ENCODE results near the gene PHYHIPL. TPM values are rescaled to one million over a fixed set of nuclear protein-coding genes. Genes with fewer than 3 reads are reported as not detected.
"Not testable (repeated sequence)": the region's sequence is repeated elsewhere in the genome, so short reads cannot be mapped to it uniquely, and the experiment has no call there.

PHYHIPL gene
- total RNA-seq, 3 donors from 2014 or later: under 0.01 to 0.44 (median under 0.01) TPM

DNA sequence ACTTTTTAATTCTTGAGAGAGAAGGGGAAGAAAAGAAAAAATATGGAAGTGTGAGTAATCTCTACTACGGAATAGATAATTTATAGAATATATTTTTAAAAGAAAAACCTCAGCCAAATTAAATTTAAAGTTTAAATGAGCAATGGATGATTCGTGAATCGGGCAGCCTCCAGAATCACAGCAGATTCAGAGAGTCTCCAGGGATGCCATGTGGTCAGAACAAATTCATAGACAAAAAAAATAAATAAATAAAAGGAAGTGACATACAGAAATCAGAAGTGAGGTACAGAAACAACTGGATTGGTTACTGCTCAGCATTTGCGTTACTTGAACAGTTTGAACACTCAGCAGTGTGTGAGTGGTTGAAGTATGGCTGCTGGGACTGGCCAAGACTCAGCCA lies 53.0 kb downstream of the PHYHIPL start:
- DNase-seq (ENCODE audit: low spot score in 2 of 2): no peak
- no peaks in the 10 kb centered on the region for H3K9me3 ChIP-seq
- no peak for TF ChIP-seq POLR2A (IDR thresholded peaks at IDR 0.05)
- TF ChIP-seq, protein P1, sequence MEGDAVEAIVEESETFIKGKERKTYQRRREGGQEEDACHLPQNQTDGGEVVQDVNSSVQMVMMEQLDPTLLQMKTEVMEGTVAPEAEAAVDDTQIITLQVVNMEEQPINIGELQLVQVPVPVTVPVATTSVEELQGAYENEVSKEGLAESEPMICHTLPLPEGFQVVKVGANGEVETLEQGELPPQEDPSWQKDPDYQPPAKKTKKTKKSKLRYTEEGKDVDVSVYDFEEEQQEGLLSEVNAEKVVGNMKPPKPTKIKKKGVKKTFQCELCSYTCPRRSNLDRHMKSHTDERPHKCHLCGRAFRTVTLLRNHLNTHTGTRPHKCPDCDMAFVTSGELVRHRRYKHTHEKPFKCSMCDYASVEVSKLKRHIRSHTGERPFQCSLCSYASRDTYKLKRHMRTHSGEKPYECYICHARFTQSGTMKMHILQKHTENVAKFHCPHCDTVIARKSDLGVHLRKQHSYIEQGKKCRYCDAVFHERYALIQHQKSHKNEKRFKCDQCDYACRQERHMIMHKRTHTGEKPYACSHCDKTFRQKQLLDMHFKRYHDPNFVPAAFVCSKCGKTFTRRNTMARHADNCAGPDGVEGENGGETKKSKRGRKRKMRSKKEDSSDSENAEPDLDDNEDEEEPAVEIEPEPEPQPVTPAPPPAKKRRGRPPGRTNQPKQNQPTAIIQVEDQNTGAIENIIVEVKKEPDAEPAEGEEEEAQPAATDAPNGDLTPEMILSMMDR (IDR thresholded peaks at IDR 0.05): no peak
- no peak for TF ChIP-seq POLR2AphosphoS5 (IDR thresholded peaks at IDR 0.05)
- H3K4me3 ChIP-seq: no peak overlapping the region
- H3K27ac ChIP-seq: no peak overlapping the region
- intact Hi-C loops (cut with DNase I; ENCODE audit: low total_unique reads): no loop called here
- H3K4me1 ChIP-seq: no peaks in the 10 kb centered on the region
- no peaks in the 10 kb centered on the region for H3K36me3 ChIP-seq
- no peaks in the 10 kb centered on the region for H3K27me3 ChIP-seq

DNA sequence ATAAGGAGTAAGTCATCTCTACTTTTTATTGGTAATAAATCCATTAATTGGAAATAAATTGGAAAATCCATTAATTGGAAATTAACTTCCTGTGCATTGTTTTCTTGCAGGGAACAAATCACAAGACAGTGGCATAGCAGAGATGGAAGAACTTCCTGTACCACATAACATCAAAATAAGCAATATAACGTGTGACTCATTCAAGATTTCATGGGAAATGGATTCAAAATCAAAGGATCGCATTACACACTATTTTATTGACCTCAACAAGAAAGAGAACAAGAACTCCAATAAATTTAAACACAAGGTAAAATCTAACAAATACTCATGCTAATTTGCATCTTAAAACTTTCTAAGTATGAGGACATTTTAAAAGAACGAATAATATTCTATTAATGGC lies 57.8 kb downstream of the PHYHIPL start:
- H3K27me3 ChIP-seq: no peaks in the 10 kb centered on the region
- no peak overlapping the region for H3K27ac ChIP-seq
- intact Hi-C loops (cut with DNase I; ENCODE audit: low total_unique reads): no loop called here
- H3K4me1 ChIP-seq: no peaks in the 10 kb centered on the region
- H3K4me3 ChIP-seq: no peak overlapping the region
- H3K36me3 ChIP-seq: no peaks in the 10 kb centered on the region
- H3K9me3 ChIP-seq: no peaks in the 10 kb centered on the region
- DNase-seq (ENCODE audit: low spot score in 2 of 2): no peak
- TF ChIP-seq, protein P1 (IDR thresholded peaks at IDR 0.05): no peak
- no peak for TF ChIP-seq POLR2A (IDR thresholded peaks at IDR 0.05)
- TF ChIP-seq POLR2AphosphoS5 (IDR thresholded peaks at IDR 0.05): no peak

DNA sequence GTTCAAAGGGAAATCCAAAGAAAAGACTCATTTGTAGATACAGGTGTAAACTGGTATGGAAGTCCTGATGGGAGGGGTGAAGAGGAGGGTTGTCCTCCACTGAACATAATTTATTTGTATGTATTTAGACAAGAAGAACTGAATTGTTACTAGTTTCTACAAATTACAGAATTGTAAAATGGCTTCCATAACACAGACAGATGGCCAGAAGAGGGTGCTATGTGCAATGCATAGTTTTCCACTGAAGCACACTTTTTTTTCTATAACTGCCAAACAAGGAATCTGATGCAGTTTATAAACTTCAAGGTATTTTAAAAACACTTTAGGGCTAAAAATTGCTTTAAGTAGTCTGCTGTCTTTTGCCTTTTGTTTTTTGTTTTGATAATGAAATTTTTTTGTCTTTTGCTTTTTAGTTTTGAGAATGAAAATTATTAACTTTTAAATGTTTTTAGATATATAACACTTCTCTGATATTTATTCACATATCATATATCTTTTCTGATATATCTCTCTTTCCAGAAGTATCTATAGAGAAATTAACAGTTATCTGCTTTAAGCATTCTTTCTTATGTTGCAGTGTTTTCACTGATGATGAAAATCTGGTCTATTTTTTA lies 58.5 kb downstream of the PHYHIPL start:
- no peak overlapping the region for H3K27ac ChIP-seq
- no peaks in the 10 kb centered on the region for H3K36me3 ChIP-seq
- H3K9me3 ChIP-seq: no peaks in the 10 kb centered on the region
- intact Hi-C loops (cut with DNase I; ENCODE audit: low total_unique reads): no loop called here
- H3K4me3 ChIP-seq: no peak overlapping the region
- TF ChIP-seq, protein P1 (IDR thresholded peaks at IDR 0.05): peak in 1 of 3 donors; percentile 48
- no peak for TF ChIP-seq POLR2A (IDR thresholded peaks at IDR 0.05)
- H3K4me1 ChIP-seq: no peaks in the 10 kb centered on the region
- DNase-seq (ENCODE audit: low spot score in 2 of 2): no peak
- H3K27me3 ChIP-seq: no peaks in the 10 kb centered on the region

DNA sequence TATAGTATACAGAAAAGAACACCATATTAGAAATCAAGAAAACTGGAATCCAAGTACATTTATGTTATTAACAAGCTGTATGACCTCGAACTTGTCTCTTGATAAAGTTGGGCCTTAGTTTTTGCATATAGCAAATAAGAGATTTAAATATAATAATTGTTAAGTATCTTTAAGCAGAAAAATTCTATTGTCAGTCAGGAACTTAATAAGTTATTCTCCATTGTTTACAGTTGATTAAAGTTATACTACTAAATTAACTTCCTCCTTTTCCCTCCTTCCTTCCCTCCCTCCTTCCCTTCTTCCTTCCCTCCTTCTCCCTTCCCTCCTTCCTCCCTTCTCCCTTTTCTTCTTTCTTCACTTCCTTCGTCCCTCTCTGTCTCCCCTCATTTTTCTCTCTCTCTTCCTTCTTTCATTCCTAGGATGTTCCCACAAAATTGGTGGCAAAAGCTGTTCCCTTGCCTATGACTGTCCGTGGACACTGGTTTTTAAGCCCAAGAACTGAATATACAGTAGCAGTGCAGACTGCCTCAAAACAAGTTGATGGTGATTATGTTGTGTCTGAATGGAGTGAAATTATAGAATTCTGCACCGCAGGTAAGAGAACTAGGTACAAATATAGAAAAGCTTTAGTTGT lies 59.7 kb downstream of the PHYHIPL start:
- TF ChIP-seq, protein P1 (IDR thresholded peaks at IDR 0.05): no peak
- TF ChIP-seq POLR2A (IDR thresholded peaks at IDR 0.05) (no peak), POLR2AphosphoS5 (IDR thresholded peaks at IDR 0.05) (no peak)
- no peaks in the 10 kb centered on the region for H3K9me3 ChIP-seq
- DNase-seq (ENCODE audit: low spot score in 2 of 2): no peak
- H3K36me3 ChIP-seq: no peaks in the 10 kb centered on the region
- no peak overlapping the region for H3K4me3 ChIP-seq
- H3K27me3 ChIP-seq: no peaks in the 10 kb centered on the region
- H3K27ac ChIP-seq: no peak overlapping the region
- no peaks in the 10 kb centered on the region for H3K4me1 ChIP-seq
- intact Hi-C loops (cut with DNase I; ENCODE audit: low total_unique reads): no loop called here

DNA sequence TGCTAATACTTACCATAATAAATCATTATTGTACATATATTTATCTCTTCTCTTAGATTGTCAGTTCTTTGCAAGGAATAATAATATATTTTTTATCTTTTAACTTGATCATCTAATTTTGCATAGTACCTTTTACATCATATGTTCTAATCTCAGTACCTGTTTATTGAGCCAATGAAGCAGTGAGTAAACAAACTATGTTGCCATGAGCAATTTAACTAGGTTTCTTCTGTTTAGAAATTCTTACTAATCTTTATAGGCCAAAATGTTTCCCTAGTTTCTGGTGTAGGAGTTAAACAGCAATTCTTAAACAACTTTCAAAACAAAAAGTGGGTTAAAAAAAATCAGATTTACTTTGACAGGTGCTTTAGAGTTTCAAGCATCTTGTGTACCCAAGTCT lies 61.3 kb downstream of the PHYHIPL start:
- H3K4me3 ChIP-seq: no peak overlapping the region
- no peaks in the 10 kb centered on the region for H3K4me1 ChIP-seq
- no peaks in the 10 kb centered on the region for H3K36me3 ChIP-seq
- H3K9me3 ChIP-seq: no peaks in the 10 kb centered on the region
- no peak for DNase-seq (ENCODE audit: low spot score in 2 of 2)
- TF ChIP-seq POLR2AphosphoS5 (IDR thresholded peaks at IDR 0.05) (no peak), POLR2A (IDR thresholded peaks at IDR 0.05) (no peak)
- TF ChIP-seq, protein P1 (IDR thresholded peaks at IDR 0.05): no peak
- intact Hi-C loops (cut with DNase I; ENCODE audit: low total_unique reads): no loop called here
- H3K27me3 ChIP-seq: no peaks in the 10 kb centered on the region
- no peak overlapping the region for H3K27ac ChIP-seq

DNA sequence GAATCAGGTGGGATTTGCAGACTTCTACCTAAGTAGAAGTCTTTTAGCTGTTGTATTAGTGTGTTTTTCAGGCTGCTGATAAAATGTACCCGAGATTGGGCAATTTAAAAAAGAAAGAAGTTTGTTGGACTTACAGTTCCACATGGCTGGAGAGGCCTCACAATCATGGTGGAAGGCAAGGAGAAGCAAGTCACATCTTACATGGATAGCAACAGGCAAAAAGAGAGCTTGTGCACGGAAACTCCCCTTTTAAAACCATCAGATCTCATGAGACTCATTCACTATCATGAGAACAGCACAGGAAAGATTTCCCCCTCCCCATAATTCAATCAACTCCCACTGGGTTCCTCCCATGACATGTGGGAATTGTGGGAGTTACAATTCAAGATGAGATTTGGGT lies 62.7 kb downstream of the PHYHIPL start:
- intact Hi-C loops (cut with DNase I; ENCODE audit: low total_unique reads): not testable (repeated sequence)

More for the DNA sequence above, 62.7 kb downstream of the PHYHIPL start:
- H3K4me1 ChIP-seq; DNase-seq (ENCODE audit: low spot score in 2 of 2); H3K27ac ChIP-seq; H3K36me3 ChIP-seq; H3K27me3 ChIP-seq; H3K4me3 ChIP-seq; H3K9me3 ChIP-seq: not testable (repeated sequence)
